NCI-H526 (cell line): ENCODE measurements around the gene AGPAT3.
A peak's percentile ranks its signal among the peaks of the same experiment; 100 is the strongest.
"Not testable (repeated sequence)": the region's sequence is repeated elsewhere in the genome, so short reads cannot be mapped to it uniquely, and the experiment has no call there.

Source experiments
- DNase-seq, 2 experiments: peaks; one replicate each; lab custom pipeline; 2025; lab: John Stamatoyannopoulos, UW

Gene AGPAT3

DNA sequence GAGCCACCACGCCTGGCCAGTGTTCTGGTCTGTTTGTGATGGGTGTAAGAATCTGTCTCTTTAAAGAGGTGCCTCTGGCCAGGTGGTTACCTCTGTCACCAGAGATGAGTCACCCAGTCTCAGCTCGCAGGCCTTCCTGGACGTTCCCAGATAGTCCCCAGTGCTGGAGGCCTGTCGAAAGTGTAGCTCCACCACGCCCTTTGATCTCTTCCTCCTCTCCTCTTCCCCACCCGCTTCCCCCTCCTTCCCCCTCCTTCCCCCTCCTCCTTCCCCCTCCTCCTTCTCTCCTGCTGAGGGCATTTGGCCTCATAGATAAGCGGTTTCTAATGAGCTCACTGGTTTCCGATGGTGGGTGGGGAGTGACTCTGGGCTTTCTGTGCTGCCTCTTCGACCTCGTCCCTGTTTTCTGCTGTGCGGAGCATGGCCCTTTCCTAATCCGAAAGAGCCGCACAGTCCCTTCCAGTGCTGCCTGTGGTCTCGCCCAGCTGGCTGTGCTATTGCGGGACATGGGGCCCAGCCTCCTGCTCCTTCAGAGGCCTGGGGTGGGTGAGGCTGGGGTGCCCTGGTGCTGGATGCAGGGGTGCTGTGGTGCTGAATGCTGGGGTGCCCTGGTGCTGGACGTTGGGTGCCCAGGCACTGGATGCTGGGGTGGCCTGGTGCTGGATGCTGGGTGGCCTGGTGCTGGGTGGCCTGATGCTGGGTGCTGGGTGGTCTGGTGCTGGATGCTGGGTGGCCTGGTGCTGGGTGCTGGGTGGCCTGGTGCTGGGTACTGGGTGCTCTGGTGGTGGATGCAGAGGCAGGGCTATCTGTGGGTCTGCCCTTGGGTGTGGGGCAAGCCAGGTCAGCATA is 19.2 kb downstream of the AGPAT3 start:
- DNase-seq = peak in 1 of 2 experiments; percentile 60

DNA sequence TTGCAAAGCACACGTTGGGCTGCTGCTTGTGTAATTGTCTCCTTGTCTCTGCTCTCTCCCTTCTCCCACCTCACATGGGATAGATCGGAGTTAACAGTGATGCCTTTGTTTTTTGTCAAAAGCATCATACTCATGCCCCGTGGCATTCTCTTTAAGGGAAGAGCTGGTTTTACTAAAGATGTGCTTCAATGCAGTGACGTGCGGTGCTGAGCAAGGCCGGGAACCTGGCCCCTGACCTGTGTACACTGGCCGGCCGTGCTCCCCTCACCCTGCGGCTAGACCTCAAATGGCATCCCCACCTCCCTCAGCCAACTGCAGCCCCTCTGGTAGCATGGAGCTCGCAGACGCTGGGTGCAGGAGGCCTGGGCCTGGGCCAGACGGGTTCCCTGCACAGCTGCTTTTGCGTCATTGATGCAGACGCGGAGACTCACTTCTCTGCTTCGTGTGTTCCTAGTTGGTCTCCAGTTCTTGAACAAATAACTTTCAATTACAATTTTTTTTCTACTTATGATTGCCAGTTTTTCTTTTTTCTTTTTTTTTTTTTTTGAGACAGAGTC is 19.9 kb downstream of the AGPAT3 start:
- peak; percentile 39 to 51 for DNase-seq

DNA sequence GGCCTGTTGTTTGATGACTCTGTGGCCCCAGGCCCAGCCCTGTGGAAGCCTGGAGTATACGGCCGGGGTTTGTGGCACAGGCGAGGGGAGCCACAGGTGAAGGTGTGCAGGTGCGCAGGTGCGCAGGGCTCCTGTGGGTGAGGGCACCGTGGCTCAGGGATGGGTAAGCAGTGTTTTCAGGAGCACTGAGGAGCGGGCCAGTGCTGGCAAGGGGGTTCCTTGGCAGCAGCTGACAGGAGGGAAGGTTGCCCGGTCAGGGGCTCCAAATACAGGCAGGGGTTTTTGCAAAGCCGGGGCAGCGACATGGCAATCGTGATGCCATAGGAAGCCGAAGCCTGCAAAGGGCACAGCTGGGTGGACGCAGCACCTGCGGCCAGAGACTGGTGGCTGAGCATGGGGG is 20.7 kb downstream of the AGPAT3 start:
- no peak for DNase-seq

DNA sequence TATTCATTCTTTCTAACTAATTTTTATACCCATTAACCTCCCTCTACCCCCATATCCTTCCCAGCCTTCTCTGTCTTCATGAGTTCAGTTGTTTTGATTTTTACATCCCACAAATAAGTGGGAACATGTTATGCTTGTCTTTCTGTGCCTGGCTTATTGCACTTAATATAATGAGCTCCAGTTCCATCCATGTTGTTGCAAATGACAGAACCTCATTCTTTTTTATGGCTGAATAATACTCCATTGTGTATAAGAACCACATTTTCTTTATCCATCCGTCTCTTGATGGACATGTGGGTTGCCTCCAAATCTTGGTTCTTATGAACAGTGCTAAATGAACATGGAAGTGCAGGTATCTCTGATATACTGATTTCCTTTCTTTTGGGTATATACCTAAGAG is 21.5 kb downstream of the AGPAT3 start:
- DNase-seq = no peak

DNA sequence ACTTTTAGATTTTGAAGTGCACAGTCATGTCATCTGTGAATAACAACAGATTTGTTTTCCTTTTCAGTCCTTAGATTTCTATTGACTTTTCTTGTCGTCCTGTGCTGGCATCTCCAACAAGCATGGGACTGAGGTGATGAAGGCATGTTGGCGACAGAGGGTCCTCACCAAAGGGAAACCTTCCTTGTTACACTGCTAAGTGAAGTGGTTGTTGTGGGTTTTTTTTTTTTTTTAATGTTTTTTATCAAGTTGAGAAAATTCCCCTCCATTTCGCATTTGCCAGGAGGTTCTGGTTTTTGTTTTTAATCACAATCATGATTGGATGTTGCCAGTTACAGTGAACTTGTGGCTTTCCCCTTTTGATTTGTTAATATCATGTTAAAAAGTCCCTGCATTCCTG is 24.0 kb downstream of the AGPAT3 start:
- DNase-seq = no peak

DNA sequence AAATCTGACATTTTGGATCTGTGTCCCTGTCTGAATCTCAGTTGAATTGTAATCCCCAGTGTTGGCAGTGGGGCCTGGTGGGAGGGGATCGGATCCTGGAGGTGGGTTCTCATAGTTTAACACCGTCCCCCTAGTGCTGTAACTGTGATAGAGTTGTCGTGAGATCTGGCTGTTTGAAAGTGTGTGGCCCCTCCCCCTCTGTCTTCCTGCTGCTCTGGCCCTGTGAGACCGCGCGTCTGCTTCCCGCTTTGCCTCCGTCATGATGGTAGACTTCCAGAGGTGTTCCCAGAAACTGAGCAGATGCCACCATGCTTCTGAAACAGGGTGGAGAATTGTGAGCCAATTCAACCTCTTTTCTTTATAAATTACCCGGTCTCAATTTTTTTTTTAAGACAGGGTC is 25.0 kb downstream of the AGPAT3 start:
- DNase-seq = no peak

DNA sequence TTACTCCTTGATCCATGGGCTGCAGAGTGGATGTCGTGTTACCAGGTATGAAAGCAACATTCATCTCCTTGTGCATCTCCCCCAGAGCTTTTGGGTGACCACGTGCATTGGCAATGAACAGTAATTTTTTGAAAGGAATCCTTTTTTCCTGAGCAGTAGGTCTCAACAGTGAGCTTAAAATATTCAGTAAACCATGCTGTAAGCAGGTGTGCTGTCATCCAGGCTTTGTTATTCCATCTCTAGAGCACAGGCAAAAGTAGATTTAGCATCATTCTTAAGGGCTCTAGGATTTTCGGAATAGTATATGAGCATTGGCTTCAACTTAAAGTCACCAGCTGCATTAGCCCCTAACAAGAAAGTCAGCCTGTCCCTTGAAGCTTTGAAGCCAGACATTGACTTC is 27.3 kb downstream of the AGPAT3 start:
- DNase-seq = no peak

DNA sequence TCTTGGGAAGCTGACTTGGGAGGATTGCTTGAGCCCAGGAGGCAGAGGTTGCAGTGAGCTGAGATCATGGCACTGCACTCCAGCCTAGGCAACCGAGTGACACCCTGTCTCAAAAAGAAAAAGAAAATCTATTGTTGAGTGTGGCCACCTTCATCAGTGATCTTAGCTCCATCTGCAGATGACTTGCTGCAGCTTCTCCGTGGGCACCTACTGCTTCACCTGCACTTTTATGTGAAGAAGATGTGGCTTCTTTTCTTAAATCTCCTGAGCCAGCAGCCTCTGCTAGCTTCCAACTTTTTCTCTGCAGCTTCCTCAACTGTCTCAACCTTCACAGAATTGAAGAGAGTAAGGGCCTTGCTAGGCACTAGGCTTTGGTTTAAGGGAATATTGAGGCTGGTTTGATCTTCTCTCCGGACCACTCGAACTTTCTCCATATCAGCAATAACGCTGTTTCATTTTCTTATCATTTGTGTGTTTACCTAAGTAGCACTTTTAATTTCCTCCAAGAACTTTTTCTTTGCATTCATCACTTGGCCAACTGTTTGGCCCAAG is 28.0 kb downstream of the AGPAT3 start:
- DNase-seq = no peak

DNA sequence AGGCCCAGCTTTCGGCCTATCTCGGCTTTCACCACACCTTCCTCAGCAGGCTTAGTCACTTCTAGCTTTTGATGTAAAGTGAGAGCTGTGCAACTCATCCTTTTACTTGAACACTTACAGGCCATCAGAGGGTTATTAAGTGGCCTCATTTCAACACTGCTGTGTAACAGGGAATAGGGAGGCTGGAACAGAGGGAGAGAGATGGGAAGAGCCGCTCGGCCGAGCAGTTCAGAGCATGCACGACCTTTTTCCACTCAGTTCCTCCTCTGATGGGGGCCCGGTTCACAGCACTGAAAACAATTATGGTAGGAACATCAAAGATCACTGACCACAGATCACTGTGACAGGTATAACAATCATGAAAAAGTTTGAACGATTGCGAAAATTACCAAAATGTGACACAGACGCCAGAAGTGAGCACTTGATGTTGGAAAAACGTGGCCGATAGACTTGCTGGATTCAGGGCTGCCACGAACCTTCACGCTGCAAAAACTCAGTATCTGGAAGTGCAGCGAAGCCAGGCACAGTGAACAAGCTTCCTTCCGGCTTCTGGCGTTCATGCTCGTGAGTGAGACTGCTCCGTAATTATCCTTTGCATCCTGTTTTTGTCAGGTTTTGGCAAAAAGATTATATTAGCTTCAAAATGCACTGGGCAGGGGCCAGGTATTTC is 28.6 kb downstream of the AGPAT3 start:
- no peak for DNase-seq

DNA sequence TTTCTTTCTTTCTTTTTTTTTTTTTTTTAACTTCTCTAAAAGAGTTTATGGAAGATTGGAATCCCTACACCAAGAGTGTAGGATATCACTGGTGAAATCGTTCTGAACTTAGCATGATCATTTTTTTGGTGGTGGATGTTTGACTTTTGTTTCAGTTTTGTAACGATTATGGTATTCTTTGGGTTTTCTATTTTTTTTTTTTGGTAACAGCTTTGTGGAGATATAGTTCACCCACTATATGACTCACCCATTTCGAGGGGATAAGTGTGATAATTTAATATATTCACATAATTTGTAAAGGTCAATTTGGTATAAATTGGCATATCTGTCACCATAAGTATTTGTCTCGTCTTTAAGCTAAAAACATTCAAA is 29.2 kb downstream of the AGPAT3 start:
- no peak for DNase-seq

DNA sequence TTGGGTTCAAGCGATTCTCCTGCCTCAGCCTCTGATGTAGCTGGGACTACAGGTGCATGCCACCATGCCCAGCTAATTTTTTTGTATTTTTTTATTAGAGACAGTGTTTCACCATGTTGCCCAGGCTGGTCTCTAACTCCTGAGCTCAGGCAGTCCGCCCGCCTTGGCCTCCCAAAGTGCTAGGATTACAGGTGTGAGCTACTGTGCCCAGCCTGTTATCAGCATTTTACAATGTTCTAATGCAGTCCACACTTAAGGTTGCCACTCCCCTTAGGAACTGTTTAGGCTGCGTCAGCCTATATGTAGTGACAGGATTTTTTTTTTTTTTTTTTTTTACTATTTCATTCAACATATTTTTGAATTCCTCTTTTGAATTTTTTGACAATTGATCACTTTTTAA is 30.2 kb downstream of the AGPAT3 start:
- DNase-seq = no peak

DNA sequence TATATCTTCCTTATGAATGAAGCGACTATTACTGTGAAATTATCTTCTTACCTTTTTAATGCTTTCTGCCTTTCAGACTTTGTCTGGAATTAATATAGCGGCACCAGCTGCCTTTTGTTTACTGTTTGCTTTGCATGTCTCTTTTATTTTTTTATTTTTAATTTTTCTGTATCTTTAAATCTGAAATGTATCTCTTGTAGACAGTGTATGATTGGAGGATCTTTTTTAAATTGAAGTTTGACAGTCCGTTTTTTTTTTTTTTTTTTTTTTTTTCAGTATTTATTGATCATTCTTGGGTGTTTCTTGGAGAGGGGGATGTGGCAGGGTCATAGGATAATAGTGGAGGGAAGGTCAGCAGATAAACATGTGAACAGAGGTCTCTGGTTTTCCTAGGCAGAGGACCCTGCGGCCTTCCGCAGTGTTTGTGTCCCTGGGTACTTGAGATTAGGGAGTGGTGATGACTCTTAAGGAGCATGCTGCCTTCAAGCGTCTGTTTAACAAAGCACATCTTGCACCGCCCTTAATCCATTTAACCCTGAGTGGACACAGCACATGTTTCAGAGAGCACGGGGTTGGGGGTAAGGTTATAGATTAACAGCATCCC is 31.8 kb downstream of the AGPAT3 start:
- not testable (repeated sequence) for DNase-seq

DNA sequence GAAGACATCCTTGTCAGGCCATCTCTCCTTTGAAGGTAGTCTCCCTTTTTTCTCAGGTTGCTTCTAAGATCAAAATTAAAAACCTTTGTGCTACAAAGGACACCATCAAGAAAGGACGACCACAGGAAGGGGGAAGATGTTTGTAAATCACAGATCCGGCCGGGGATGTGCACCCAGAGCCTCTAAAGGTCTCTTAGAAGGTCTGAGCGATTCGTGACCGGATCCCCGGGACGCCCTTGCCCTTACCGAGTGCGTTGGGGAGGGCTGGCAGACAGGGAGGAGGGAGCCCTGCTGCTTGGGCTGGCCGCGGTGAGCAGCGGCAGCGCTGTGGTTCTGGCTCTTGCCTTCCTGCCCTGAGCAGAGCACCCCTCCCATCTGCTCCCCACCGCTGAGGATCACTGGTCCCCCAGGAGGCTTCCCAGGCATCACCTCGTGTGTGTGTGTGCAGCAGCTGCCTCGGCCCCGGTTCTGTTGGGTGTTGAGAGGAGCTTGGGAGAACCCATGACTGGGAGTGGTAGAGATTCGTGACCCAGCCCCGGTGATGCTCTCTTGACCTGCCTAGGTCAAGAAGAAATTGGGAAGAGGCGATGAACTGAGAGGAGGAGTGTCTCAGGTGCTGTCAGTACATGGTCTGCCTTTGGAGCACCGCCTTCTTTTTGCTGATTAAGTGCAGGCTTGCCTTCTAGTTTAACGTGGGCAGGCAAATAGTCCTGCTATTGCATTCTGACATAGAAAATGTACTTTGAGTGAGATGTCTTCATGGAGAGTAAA is 34.5 kb downstream of the AGPAT3 start:
- DNase-seq = no peak

DNA sequence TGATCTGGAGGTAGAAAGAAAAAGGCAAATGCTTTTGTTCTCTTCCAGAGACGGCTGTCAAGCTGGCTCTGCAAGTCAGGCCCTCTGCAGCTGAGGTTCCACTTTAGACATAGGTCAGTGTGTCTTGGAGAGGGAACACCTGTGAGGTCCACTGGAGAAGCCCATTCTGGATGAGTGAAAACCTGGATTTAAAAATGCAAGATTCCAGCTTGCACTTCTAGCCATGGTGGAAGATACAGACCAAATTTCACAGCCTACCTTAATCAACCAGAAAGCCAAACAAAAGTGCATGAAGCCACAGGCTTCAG is 35.0 kb downstream of the AGPAT3 start:
- DNase-seq = no peak

DNA sequence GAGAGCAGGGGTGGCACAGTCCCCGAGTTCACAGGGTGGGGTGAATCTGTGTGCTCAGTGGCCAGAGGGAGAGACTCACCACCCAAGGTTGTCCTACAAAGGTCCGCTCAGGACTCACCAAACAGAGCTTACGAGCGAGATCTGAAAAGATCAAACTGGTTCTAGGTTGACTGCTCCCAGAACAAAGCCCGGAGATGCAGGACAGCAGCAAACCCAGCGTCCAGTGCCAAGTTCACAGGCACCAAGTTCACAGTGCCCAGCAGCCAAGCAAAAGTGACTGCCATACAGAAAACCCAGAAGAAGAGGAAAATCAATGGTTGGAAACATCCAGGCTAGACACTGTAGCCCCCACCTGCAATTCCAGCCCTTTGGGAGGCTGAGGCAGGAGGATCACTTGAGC is 35.7 kb downstream of the AGPAT3 start:
- DNase-seq = no peak

DNA sequence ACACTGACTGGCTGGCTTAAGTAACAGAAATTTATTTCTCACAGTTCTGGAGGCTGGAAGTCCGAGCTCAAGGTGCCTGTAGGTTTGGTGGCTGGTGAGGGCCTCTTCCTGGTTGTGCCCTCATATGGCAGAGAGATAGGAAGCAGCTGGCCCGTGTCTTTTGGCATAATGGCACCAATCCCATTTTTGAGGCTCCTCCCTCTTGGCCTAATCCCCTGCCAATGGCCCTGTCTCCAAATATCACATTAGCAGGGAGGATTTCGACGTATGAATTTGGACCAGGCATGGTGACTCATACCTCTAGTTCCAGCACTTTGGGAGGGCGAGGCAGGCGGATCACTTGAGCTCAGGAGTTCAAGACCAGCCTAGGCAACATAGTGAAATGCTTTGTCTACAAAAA is 37.4 kb downstream of the AGPAT3 start:
- DNase-seq = no peak

DNA sequence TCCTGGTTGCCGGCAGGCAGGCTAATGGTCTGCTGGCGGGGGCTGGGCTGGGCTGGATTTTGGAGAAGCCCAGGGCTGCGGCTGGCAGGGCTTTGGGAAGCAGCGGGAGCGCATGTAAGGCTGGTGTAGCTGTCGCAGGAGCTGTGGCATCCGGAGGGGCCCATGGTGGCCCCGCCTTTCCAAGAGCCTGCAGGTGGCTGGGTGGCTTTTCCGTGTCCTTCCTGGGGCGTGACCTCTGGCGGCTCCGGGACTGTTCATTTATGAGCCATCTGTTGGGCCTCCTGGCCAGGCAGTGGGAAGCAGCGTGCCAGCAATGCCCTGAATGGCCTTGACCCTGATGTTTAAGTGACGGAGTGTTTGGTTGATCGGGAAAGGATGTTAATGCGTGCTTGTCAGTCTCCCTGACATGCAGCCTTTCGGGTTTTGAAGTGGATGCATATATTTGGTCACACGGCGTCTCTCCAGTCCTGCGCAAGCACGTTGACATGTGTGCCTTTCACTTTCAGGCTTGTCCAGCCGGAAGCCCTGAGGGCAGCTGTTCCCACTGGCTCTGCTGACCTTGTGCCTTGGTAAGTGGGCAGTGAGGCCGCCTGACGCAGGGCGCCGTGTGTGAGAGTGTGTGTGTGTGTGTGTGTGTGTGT is 38.5 kb downstream of the AGPAT3 start:
- no peak for DNase-seq

DNA sequence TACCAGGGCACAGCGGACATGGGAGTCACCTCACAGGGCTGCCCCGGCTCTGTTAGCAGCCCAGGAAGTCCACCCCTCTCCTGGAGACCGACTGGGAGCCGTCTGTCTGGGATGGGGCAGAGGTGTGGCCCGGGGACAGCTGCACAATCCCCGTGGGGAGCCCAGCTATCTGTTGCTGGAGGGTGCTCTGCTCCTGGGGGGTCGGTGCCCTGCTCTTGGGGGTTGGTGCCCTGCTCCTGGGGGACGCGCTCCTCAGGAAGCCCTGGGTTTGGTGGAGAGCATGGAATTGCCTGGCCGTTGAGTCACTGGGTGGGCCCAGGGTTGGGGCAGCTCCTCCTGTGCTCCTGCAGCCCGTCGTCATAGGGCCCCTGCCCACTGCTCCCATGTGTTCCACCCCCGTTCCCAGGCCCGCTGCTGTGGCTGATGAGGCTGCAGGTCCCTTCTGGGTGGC is 39.3 kb downstream of the AGPAT3 start:
- DNase-seq = no peak

DNA sequence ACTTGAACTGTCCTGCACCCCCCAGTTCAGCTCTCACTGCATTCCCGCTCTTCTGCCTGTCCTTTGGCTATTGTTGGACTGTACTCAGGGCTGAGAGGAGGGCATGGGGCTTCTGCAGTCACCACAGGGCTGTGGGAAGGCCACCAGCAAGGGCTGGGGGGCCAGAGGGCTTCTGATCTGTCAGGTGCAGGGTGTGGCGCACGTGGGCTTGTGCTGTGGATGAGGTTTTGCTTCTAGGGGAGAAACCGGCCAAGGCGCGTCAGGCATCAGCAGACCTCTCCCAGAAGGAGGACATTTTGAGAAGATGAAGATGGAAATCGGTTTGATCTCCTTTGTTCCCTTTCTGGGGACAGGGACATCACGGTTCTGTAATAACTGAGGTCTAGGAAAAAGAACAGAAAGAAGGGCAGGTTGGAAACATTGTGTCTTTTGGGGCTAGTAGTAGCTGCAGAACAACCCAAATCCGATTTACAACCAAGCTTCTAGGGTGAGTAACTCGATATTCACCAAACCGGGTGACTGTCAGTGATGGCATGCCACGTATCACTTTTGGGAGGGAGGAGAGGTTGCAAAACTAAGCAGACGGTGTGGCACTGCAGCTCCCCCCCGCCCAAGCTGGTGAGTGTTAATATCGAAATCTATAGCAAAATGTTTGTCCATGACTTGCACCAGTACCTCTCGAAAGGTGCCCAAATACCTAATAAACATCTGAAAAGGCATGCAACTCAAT is 40.9 kb downstream of the AGPAT3 start:
- no peak for DNase-seq

DNA sequence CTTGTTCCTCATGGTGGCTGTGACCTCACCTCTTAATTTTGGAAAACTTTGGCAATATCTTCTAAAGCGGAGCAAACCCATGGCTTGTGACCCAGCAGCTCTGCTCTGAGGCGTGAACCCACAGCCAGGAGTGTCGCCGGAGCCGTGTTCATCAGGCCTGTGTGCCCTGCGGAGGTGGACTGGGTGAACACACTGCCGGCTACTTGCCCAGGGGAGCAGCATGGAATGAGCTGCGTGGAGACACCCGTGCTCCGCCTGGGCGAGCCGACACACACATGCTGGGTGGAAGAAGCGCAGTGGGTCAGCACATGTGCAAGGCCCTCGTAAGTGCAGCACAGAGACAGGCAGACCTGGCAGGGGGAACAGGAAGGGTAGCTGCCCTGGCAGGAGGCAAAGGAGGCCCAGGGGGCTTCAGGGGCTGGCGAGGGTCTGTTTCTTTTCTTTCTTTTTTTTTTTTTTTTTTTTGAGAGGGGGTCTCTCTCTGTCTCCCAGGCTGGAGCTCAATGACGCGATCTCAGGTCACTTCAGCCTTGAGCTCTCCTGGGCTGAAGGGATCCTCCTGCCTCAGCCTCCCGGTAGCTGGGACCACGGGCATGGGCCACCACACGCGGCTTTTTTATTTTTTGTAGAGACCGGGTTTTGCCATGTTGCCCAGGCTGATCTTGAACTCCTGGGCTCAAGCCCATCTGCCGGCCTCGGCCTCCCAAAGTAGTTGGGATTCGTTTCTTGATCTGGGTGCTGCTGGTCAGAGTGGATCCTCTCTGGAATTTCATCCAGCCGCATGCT is 41.8 kb downstream of the AGPAT3 start:
- no peak for DNase-seq
